Endodermal cell (in vitro differentiated cells): ENCODE results near the gene KCNAB3. TPM values are rescaled to one million over a fixed set of nuclear protein-coding genes. Genes with fewer than 3 reads are reported as not detected.

Experiments
- DNase-seq: peaks from one replicate; pipeline ENCODE4 v3.0.0-alpha.2; 2017
- H3K27ac ChIP-seq: 2 replicates; pipeline ENCODE4 v1.5.1; 2013; ENCODE audit warnings: mild to moderate bottlenecking, low read depth, low read length, moderate library complexity
- H3K27me3 ChIP-seq: 2 replicates; pipeline ENCODE4 v1.6.1; 2013; ENCODE audit warnings: mild to moderate bottlenecking, low read length, moderate library complexity; ENCODE audit not compliant: insufficient read depth, control insufficient read depth, poor library complexity, severe bottlenecking
- H3K36me3 ChIP-seq: 2 replicates; pipeline ENCODE4 v1.7.0; 2013; ENCODE audit warnings: mild to moderate bottlenecking, low read length, moderate library complexity; ENCODE audit not compliant: control insufficient read depth, insufficient read depth
- H3K4me1 ChIP-seq: one replicate; pipeline ENCODE4 v1.7.0; 2013; ENCODE audit warnings: low read length; ENCODE audit not compliant: control insufficient read depth, insufficient read depth
- H3K4me3 ChIP-seq: 2 replicates; pipeline ENCODE4 v1.5.1; 2013; ENCODE audit warnings: mild to moderate bottlenecking, low read length, moderate library complexity
- H3K9ac ChIP-seq: 2 replicates; pipeline ENCODE4 v1.6.1; 2013; ENCODE audit warnings: mild to moderate bottlenecking, low read length, moderate library complexity; ENCODE audit not compliant: poor library complexity, severe bottlenecking; ENCODE audit errors: extremely low read depth
- H3K9me3 ChIP-seq: 2 replicates; pipeline ENCODE4 v1.6.1; 2013; ENCODE audit warnings: mild to moderate bottlenecking, low read length, moderate library complexity; ENCODE audit not compliant: control insufficient read depth
- H3K27ac Mint-ChIP-seq: 2 replicates; pipeline ENCODE4 v1.8.0; 2020; ENCODE audit warnings: mixed read lengths
- H3K27me3 Mint-ChIP-seq: 2 replicates; pipeline ENCODE4 v1.8.0; 2021; ENCODE audit warnings: mild to moderate bottlenecking, mixed read lengths; ENCODE audit not compliant: insufficient read depth
- H3K36me3 Mint-ChIP-seq: 2 replicates; pipeline ENCODE4 v1.8.0; 2020; ENCODE audit warnings: low read depth, mixed read lengths
- H3K4me1 Mint-ChIP-seq: 2 replicates; pipeline ENCODE4 v1.8.0; 2020; ENCODE audit warnings: mixed read lengths
- H3K4me3 Mint-ChIP-seq: 2 replicates; pipeline ENCODE4 v1.8.0; 2020; ENCODE audit warnings: mild to moderate bottlenecking, moderate library complexity, mixed read lengths
- H3K9me3 Mint-ChIP-seq: 2 replicates; pipeline ENCODE4 v1.8.0; 2020; ENCODE audit warnings: mild to moderate bottlenecking, mixed read lengths
- CTCF ChIP-seq: fragments of 200-600 bp; sonication (generic); conservative IDR thresholded peaks from 2 replicates; pipeline ENCODE4 v1.5.0; 2021; ENCODE audit warnings: antibody characterized with exemption, mild to moderate bottlenecking
- WGBS, 2 experiments: methylation state at CpG; one replicate each; pipeline versions ENCODE4 v1.1.5 to v1.1.7; 2013; ENCODE audit warnings: missing lambda C conversion rate in 2 of 2, mixed read lengths in 1 of 2; ENCODE audit not compliant: insufficient coverage in 1 of 2, insufficient read length in 1 of 2; 5-methylcytosine and 5-hydroxymethylcytosine counted together
- total RNA-seq, 2 donors: library from RNA; stranded (reverse); fragmentation: NEBNext Ultra II Directional in 1 of 2; extraction: Animal tissue kit (Norgen Biotek cat#: 25700) in 1 of 2; gene quantifications; 2 replicates in 1 of 2; 3 replicates in 1 of 2; pipeline ENCODE4 v1.2.1, GENCODE V29; 2021

KCNAB3 gene
- total RNA-seq, 2 donors from 2014 or later, result 4.0 to 6.5 TPM

DNA sequence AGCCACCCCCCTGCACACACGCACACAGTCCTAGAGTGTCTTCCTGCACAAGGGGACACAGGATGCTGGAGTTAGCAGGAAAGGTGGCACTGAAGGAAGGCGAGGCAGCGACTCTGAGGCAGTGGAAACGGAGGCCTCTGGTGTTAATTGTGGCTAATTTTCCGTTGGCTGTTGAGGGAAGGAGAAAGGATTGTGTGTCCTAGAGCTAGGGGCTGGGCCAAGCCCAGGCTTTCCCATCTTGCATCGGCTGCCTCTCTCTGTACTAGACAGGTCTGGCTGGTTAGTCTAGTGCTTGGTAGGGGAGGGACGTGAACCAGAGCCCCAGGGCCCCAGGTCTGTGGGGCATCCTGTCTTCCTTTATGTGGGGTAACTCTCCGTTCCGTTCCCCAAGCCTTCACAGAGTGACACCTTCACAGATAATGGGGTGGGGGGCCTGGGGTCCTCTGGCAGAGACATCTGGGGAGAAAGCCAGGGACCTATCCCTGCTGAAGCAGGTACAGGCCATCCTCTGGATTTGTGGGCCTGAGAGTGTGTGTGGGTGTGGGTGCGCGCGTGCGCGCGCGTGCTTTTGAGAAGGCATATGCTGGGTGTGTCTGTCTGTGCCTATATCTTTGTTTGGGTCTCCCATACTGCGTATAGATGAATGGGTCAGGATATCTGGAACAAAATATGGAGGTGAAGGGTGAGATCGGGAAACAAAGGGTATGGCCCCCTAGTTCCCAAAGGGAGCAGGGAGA lies 41.3 kb downstream of the KCNAB3 start, which contains the start of gene CHD3:
Gene CHD3 (plus strand): TSS at position 606 of the 737 bp plus-strand sequence. CDS start 212 bp downstream, outside the sequence.
- no peak for TF ChIP-seq CTCF
- Histone ChIP-seq H3K27me3 (no peaks in the 10 kb centered on the region), H3K9me3 (no peaks in the 10 kb centered on the region), H3K27ac (peak within 1 kb of the TSS; percentile 90), H3K4me1 (peaks cover 9% of the 10 kb centered on the region), H3K36me3 (peaks cover 24% of the 10 kb centered on the region), H3K4me3 (peak within 1 kb of the TSS; percentile 81), H3K9ac (peak within 1 kb of the TSS; percentile 44)
- Mint-ChIP-seq H3K9me3 (no peaks in the 10 kb centered on the region), H3K4me3 (no peak within 1 kb of the TSS), H3K27me3 (peaks cover 8% of the 10 kb centered on the region), H3K27ac (no peak within 1 kb of the TSS), H3K4me1 (peaks cover 4% of the 10 kb centered on the region), H3K36me3 (peaks cover 17% of the 10 kb centered on the region)
- no peak for DNase-seq
- 64 to 81% methylated on average over 5 to 18 of the region's 18 CpGs for WGBS, 2 experiments

- Histone ChIP-seq H3K9me3 (no peaks in the 10 kb centered on the region), H3K27ac (peak overlapping the region; percentile 93), H3K36me3 (peaks cover 26% of the 10 kb centered on the region), H3K27me3 (no peaks in the 10 kb centered on the region), H3K4me1 (peaks cover 9% of the 10 kb centered on the region), H3K4me3 (peak overlapping the region; percentile 81), H3K9ac (peak overlapping the region; percentile 44)
- Mint-ChIP-seq H3K27me3 (peaks cover 8% of the 10 kb centered on the region), H3K4me3 (no peak overlapping the region), H3K27ac (no peak overlapping the region), H3K4me1 (peaks cover 4% of the 10 kb centered on the region), H3K9me3 (no peaks in the 10 kb centered on the region), H3K36me3 (peaks cover 16% of the 10 kb centered on the region)
- 7 to 20% methylated on average over 7 to 34 of the region's 35 CpGs for WGBS, 2 experiments
- peak; percentile 94 for DNase-seq
- no peak for TF ChIP-seq CTCF
These were observed 42.0 kb downstream of the KCNAB3 start for GRCh38 chr17:7887482-7888183.

DNA sequence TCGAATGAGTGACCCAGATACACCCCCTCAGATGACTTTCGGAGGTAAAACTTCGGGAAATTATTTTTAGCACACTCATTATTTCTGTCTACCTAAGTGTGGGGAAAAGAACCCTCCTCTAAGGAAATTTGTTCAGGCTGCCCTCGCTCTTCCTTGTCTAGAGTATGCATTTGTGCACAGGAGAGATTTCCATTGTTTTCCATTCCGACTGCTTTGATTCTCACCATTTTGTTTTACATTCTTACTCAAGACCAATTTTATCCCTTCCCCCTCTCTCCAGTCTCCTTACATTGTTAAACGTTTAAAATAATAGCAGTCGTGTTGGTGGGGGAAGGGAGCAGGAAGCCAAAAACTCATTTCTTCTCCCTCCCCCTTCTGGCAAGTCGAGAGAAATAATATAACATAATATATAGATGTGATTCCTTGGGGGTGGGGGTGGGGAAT lies 42.6 kb downstream of the KCNAB3 start:
- no peaks in the 10 kb centered on the region for H3K9me3 ChIP-seq
- WGBS, 2 experiments, result 15 to 18% methylated on average over 3 to 5 of the region's 8 CpGs
- peaks cover 4% of the 10 kb centered on the region for H3K4me1 Mint-ChIP-seq

More for the DNA sequence above, 42.6 kb downstream of the KCNAB3 start:
- no peak overlapping the region for H3K27ac Mint-ChIP-seq
- DNase-seq, result no peak
- TF ChIP-seq CTCF, result no peak
- H3K4me3 Mint-ChIP-seq, result no peak overlapping the region
- peaks cover 27% of the 10 kb centered on the region for H3K36me3 ChIP-seq
- peaks cover 15% of the 10 kb centered on the region for H3K36me3 Mint-ChIP-seq
- H3K4me3 ChIP-seq, result peak overlapping the region; percentile 81
- H3K27ac ChIP-seq, result peak overlapping the region; percentile 93
- no peaks in the 10 kb centered on the region for H3K9me3 Mint-ChIP-seq
- peaks cover 8% of the 10 kb centered on the region for H3K27me3 Mint-ChIP-seq
- no peaks in the 10 kb centered on the region for H3K27me3 ChIP-seq
- H3K9ac ChIP-seq, result peak overlapping the region; percentile 41
- peaks cover 9% of the 10 kb centered on the region for H3K4me1 ChIP-seq
